A549 (cell line): ENCODE data around the gene XPO6. TPM values are rescaled to one million over a fixed set of nuclear protein-coding genes. Genes with fewer than 3 reads are reported as not detected.

Experiments used
- CBX2 ChIP-seq: fragments of 200-600 bp; sonication (generic); IDR thresholded peaks from 2 replicates; pipeline ENCODE4 v1.6.1; 2016; ENCODE audit warnings: low read depth, mild to moderate bottlenecking, borderline replicate concordance
- EHMT2 ChIP-seq: fragments of 200-600 bp; sonication (generic); IDR thresholded peaks from 2 replicates; pipeline ENCODE4 v1.6.1; 2016; ENCODE audit warnings: antibody characterized with exemption, low read depth, mild to moderate bottlenecking, moderate library complexity
- FOSL2 ChIP-seq, 2 experiments: fragments of 450-650 bp in 1 of 2; fragments of >200 bp in 1 of 2; sonication (Bioruptor Twin) in 1 of 2; formaldehyde crosslinking; IDR thresholded peaks; 2 replicates each; pipeline versions ENCODE4 v1.5.0 to v1.6.1; 2016 to 2020; ENCODE audit warnings: mild to moderate bottlenecking in 1 of 2, moderate library complexity in 1 of 2
- GATA3 ChIP-seq: IDR thresholded peaks from 2 replicates; pipeline ENCODE4 v1.6.1; 2012; ENCODE audit warnings: borderline replicate concordance
- HOXB13 ChIP-seq: fragments of 250-450 bp; sonication (Bioruptor Pico); IDR thresholded peaks from 2 replicates; pipeline ENCODE4 v1.5.0; 2020; ENCODE audit warnings: low read depth, mild to moderate bottlenecking, moderate library complexity
- JUN ChIP-seq, 2 experiments: fragments of >200 bp; sonication (Bioruptor Twin); formaldehyde crosslinking; IDR thresholded peaks; 2 replicates in 1 of 2; 3 replicates in 1 of 2; pipeline ENCODE4 v1.6.1; 2016 to 2017
- JUNB ChIP-seq: fragments of >200 bp; sonication (Bioruptor Twin); formaldehyde crosslinking; IDR thresholded peaks from 2 replicates; pipeline ENCODE4 v1.6.1; 2016
- KDM5A ChIP-seq: fragments of 200-600 bp; sonication (generic); IDR thresholded peaks from 2 replicates; pipeline ENCODE4 v1.6.1; 2016; ENCODE audit warnings: antibody characterized with exemption, mild to moderate bottlenecking
- MAFK ChIP-seq: fragments of 450-650 bp; IDR thresholded peaks from 2 replicates; pipeline ENCODE4 v1.6.1; 2014; ENCODE audit not compliant: partially characterized antibody
- MYC ChIP-seq: IDR thresholded peaks from 2 replicates; pipeline ENCODE4 v1.6.1; 2012; ENCODE audit warnings: mild to moderate bottlenecking, inconsistent platforms, low read length, improper control_type of control experiment, borderline replicate concordance
- PHF8 ChIP-seq: fragments of 200-600 bp; sonication (generic); IDR thresholded peaks from 2 replicates; pipeline ENCODE4 v1.6.1; 2016; ENCODE audit warnings: low read depth, mild to moderate bottlenecking, antibody characterized with exemption, moderate library complexity, borderline replicate concordance
- POLR2A ChIP-seq: IDR thresholded peaks from 2 replicates; pipeline ENCODE4 v1.6.1; 2012; ENCODE audit warnings: mild to moderate bottlenecking, low read length
- RARB ChIP-seq: fragments of 250-450 bp; sonication (Bioruptor Pico); IDR thresholded peaks from 2 replicates; pipeline ENCODE4 v1.8.0; 2021; ENCODE audit warnings: mild to moderate bottlenecking, moderate library complexity
- SREBF2 ChIP-seq: fragments of 450-650 bp; IDR thresholded peaks from 2 replicates; pipeline ENCODE4 v1.6.1; 2014; ENCODE audit warnings: mild to moderate bottlenecking, moderate library complexity
- TFCP2L1 ChIP-seq: fragments of 250-450 bp; sonication (Bioruptor Pico); IDR thresholded peaks from 2 replicates; pipeline ENCODE4 v1.5.0; 2021; ENCODE audit warnings: mild to moderate bottlenecking
- polyA plus RNA-seq, 4 experiments: library from polyadenylated mRNA; depleted of rRNA in 3 of 4; stranded (reverse); fragments of >200 nt; fragmentation: RNase III in 1 of 4; extraction: RNeasy Plus Mini Kit Qiagen cat#74134 plus additional on column Dnase treatment in 1 of 4; gene quantifications; 2 replicates in 3 of 4; 3 replicates in 1 of 4; pipeline ENCODE4 v1.2.3, GENCODE V29; 2011 to 2017
- TF ChIP-seq, protein P1 (sequence below): fragments of >200 bp; sonication (Bioruptor Twin); formaldehyde crosslinking; IDR thresholded peaks from 3 replicates; pipeline ENCODE4 v1.6.1; 2016
- TF ChIP-seq, protein P2 (sequence below): fragments of 150-350 bp; IDR thresholded peaks from 2 replicates; pipeline ENCODE4 v1.6.1; 2014; ENCODE audit warnings: low read depth, mild to moderate bottlenecking, low read length
- TF ChIP-seq, protein P3 (sequence below): IDR thresholded peaks from 2 replicates; pipeline ENCODE4 v1.6.1; 2012
- TF ChIP-seq, protein P4 (sequence below): fragments of 450-650 bp; IDR thresholded peaks from 2 replicates; pipeline ENCODE4 v1.6.1; 2014; ENCODE audit warnings: antibody characterized with exemption
- TF ChIP-seq, protein P5 (sequence below): fragments of 250-450 bp; sonication (Bioruptor Pico); IDR thresholded peaks from 2 replicates; pipeline ENCODE4 v1.5.0; 2021; ENCODE audit warnings: mild to moderate bottlenecking, moderate library complexity, borderline replicate concordance
- TF ChIP-seq, protein P6 (sequence below): IDR thresholded peaks from 2 replicates; pipeline ENCODE4 v1.6.1; 2012; ENCODE audit warnings: low read depth, borderline replicate concordance
- TF ChIP-seq, protein P7 (sequence below): fragments of >200 bp; sonication (Bioruptor Twin); formaldehyde crosslinking; IDR thresholded peaks from 2 replicates; pipeline ENCODE4 v1.6.1; 2016

XPO6 gene
- polyA plus RNA-seq, 2 of the 4 experiments (the other 2 are of a cell fraction): 63.0 to 108 TPM

DNA sequence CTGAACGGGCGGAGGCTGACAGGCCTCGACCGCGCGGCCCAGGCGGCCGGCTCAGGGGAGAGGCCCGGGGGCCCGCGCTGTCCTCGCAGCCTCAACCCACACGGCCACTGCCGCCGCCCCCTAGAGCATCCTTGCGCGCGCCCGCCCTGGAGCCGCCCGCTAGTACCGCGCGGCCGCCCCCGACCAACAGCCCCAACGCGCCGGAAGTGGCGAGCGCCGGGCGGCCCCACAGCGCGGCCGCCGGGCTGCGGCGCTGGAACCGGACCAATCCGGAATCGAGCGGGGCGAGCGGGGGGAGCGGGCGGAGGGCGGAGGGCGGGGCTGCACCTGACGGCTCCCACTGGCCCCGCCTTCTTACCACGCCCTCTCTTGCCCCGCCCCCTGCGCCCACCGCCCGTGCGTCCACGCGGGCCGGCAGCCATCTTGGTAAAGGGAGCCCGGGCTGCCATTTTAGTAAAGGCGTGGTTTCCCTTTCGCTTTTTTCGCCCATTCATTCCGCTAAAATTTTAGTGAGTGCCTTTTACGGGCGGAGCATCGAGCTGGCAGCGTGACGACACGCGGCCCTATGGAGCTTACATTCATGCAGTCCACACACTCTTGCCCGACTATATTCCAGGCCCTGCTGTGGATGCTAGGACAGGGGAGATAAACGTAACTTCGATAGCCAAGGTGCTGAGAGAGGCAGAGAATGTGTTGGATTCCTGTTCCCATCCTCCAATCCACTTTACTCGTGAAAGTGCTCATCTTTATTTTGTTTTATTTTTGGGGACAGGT, at the start of gene XPO6 (continued):
- TF ChIP-seq EHMT2 (0 out of 2 replicates have a peak, but pooled peaks have one; percentile 29), MYC (peak; percentile 98), MAFK (no peak), RARB (CRISPR knock-in tag) (no peak), JUN (IDR thresholded peaks at IDR 0.05) (peak; percentile 53 to 74; a peak in 3 of 5 replicates), PHF8 (peak; percentile 60), FOSL2 (IDR thresholded peaks at IDR 0.05) (no peak), FOSL2 (CRISPR knock-in tag; IDR thresholded peaks at IDR 0.05) (no peak), POLR2A (peak; percentile 55), CBX2 (no peak), SREBF2 (no peak), JUNB (no peak), TFCP2L1 (no peak), GATA3 (no peak), HOXB13 (CRISPR knock-in tag) (no peak), KDM5A (no peak)
- TF ChIP-seq, protein P1, sequence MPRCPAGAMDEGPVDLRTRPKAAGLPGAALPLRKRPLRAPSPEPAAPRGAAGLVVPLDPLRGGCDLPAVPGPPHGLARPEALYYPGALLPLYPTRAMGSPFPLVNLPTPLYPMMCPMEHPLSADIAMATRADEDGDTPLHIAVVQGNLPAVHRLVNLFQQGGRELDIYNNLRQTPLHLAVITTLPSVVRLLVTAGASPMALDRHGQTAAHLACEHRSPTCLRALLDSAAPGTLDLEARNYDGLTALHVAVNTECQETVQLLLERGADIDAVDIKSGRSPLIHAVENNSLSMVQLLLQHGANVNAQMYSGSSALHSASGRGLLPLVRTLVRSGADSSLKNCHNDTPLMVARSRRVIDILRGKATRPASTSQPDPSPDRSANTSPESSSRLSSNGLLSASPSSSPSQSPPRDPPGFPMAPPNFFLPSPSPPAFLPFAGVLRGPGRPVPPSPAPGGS: peak; percentile 67; the same call in 1 of the 3 replicates
- TF ChIP-seq, protein P2, sequence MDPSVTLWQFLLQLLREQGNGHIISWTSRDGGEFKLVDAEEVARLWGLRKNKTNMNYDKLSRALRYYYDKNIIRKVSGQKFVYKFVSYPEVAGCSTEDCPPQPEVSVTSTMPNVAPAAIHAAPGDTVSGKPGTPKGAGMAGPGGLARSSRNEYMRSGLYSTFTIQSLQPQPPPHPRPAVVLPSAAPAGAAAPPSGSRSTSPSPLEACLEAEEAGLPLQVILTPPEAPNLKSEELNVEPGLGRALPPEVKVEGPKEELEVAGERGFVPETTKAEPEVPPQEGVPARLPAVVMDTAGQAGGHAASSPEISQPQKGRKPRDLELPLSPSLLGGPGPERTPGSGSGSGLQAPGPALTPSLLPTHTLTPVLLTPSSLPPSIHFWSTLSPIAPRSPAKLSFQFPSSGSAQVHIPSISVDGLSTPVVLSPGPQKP: 0 out of 2 replicates have a peak, but pooled peaks have one; percentile 57
- TF ChIP-seq, protein P3, sequence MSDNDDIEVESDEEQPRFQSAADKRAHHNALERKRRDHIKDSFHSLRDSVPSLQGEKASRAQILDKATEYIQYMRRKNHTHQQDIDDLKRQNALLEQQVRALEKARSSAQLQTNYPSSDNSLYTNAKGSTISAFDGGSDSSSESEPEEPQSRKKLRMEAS: peak; percentile 95
- TF ChIP-seq, protein P4, sequence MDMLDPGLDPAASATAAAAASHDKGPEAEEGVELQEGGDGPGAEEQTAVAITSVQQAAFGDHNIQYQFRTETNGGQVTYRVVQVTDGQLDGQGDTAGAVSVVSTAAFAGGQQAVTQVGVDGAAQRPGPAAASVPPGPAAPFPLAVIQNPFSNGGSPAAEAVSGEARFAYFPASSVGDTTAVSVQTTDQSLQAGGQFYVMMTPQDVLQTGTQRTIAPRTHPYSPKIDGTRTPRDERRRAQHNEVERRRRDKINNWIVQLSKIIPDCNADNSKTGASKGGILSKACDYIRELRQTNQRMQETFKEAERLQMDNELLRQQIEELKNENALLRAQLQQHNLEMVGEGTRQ: peak; percentile 40; the same call in 1 of the 2 replicates
- TF ChIP-seq, protein P5, sequence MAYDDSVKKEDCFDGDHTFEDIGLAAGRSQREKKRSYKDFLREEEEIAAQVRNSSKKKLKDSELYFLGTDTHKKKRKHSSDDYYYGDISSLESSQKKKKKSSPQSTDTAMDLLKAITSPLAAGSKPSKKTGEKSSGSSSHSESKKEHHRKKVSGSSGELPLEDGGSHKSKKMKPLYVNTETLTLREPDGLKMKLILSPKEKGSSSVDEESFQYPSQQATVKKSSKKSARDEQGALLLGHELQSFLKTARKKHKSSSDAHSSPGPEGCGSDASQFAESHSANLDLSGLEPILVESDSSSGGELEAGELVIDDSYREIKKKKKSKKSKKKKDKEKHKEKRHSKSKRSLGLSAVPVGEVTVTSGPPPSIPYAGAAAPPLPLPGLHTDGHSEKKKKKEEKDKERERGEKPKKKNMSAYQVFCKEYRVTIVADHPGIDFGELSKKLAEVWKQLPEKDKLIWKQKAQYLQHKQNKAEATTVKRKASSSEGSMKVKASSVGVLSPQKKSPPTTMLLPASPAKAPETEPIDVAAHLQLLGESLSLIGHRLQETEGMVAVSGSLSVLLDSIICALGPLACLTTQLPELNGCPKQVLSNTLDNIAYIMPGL (CRISPR knock-in tag): no peak
- TF ChIP-seq, protein P6, sequence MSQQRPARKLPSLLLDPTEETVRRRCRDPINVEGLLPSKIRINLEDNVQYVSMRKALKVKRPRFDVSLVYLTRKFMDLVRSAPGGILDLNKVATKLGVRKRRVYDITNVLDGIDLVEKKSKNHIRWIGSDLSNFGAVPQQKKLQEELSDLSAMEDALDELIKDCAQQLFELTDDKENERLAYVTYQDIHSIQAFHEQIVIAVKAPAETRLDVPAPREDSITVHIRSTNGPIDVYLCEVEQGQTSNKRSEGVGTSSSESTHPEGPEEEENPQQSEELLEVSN: 0 out of 2 replicates have a peak, but pooled peaks have one; percentile 30
- TF ChIP-seq, protein P7, sequence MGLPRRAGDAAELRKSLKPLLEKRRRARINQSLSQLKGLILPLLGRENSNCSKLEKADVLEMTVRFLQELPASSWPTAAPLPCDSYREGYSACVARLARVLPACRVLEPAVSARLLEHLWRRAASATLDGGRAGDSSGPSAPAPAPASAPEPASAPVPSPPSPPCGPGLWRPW: no peak
